PC-9 (cell line): ENCODE results near the gene ENAH.

Experiments used
- CTCF ChIP-seq: fragments of 200-600 bp; sonication (generic); conservative IDR thresholded peaks from 2 replicates; pipeline ENCODE4 v1.6.1; 2017; ENCODE audit warnings: mixed run types, antibody characterized with exemption, mild to moderate bottlenecking, moderate library complexity
- EZH2 ChIP-seq: fragments of 200-600 bp; sonication (generic); IDR thresholded peaks from 2 replicates; pipeline ENCODE4 v1.8.0; 2017; ENCODE audit warnings: antibody characterized with exemption, low read depth

- no peak for TF ChIP-seq CTCF
- TF ChIP-seq EZH2: no peak
These were observed 143.6 kb downstream of the ENAH start for GRCh38 chr1:225509376-225509707.
